ENCODE data around the gene MMP2. TPM values are rescaled to one million over a fixed set of nuclear protein-coding genes. Genes with fewer than 3 reads are reported as not detected.
A peak's percentile ranks its signal among the peaks of the same experiment; 100 is the strongest.

Gene MMP2
- total and polyA plus RNA-seq, 7 donors, result 16.0 to 60.9 (median 23.2) TPM

DNA sequence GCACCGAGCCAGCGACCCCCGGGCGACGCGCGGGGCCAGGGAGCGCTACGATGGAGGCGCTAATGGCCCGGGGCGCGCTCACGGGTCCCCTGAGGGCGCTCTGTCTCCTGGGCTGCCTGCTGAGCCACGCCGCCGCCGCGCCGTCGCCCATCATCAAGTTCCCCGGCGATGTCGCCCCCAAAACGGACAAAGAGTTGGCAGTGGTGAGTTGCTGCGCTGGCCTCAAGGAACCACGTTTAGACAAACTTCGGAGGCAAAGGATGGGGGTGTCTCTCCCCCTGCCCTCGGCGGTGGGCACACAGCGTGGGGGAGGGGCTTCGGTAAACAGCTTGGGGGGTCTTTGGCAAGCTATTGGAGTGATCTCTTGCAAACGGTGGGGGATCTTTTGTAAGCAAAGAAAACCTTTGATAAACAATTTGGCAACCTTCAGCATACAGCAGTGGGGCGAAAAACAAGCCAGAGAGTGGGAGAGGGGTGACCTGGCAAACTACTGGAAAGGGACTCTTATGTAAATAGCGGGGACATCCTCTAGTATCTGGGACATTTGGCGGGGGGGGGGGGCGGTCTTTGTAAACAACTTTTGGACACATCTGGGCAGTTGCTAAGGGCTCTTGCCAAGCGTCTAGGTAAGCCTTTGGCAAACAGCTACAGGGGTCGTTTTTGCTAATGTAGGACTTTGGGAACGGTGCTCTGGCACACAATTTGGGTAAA lies 587 bp downstream of the MMP2 start:
- intact Hi-C loops (cut with DNase I), result loop anchor here in 1 of 2 donors (5.0 kb wide), 1 partner anchor 218 kb away; no protein-coding TSS in a partner anchor
- Histone ChIP-seq H3K36me3 (ENCODE audit: insufficient read depth in 1 of 2, low read depth in 1 of 2) (no peaks in the 10 kb centered on the region), H3K9me3 (no peaks in the 10 kb centered on the region), H3K4me3 (peak overlapping the region; percentile 65), H3K4me1 (peaks cover 9% of the 10 kb centered on the region), H3K27ac (peak overlapping the region; percentile 55), H3K27me3 (ENCODE audit: insufficient read depth in 3 of 3, low read length in 2 of 3) (peaks cover 0 to 43% (median 12%) of the 10 kb centered on the region in 3 donors)
- TF ChIP-seq, protein P1, sequence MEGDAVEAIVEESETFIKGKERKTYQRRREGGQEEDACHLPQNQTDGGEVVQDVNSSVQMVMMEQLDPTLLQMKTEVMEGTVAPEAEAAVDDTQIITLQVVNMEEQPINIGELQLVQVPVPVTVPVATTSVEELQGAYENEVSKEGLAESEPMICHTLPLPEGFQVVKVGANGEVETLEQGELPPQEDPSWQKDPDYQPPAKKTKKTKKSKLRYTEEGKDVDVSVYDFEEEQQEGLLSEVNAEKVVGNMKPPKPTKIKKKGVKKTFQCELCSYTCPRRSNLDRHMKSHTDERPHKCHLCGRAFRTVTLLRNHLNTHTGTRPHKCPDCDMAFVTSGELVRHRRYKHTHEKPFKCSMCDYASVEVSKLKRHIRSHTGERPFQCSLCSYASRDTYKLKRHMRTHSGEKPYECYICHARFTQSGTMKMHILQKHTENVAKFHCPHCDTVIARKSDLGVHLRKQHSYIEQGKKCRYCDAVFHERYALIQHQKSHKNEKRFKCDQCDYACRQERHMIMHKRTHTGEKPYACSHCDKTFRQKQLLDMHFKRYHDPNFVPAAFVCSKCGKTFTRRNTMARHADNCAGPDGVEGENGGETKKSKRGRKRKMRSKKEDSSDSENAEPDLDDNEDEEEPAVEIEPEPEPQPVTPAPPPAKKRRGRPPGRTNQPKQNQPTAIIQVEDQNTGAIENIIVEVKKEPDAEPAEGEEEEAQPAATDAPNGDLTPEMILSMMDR (IDR thresholded peaks at IDR 0.05), result no peak
- 2 to 3% (median 3%) methylated on average over 30 to 41 of the region's 41 CpGs for WGBS, 3 donors
- DNase-seq (no peak), ATAC-seq (peak in 2 of 4 donors; percentile 5 to 16)

- ATAC-seq (peak; percentile 46 to 62 (median 60)), DNase-seq (peak; percentile 90 to 93)
- Histone ChIP-seq H3K27me3 (ENCODE audit: insufficient read depth in 3 of 3, low read length in 2 of 3) (peaks cover 0 to 46% (median 12%) of the 10 kb centered on the region in 3 donors), H3K4me3 (peak overlapping the region; percentile 65), H3K4me1 (peaks cover 9% of the 10 kb centered on the region), H3K9me3 (no peaks in the 10 kb centered on the region), H3K36me3 (ENCODE audit: insufficient read depth in 1 of 2, low read depth in 1 of 2) (peaks cover 0 to under 1% of the 10 kb centered on the region in 2 donors), H3K27ac (no peak overlapping the region)
- intact Hi-C loops (cut with DNase I), result no loop called here
- 5 to 14% (median 13%) methylated on average over 19 to 25 of the region's 25 CpGs for WGBS, 3 donors
- TF ChIP-seq, protein P1 (IDR thresholded peaks at IDR 0.05), result no peak
Observed at GRCh38 chr16:55480228-55480655, 1.2 kb downstream of the MMP2 start.

GRCh38 chr16:55481023-55481422 lies 2.0 kb downstream of the MMP2 start:
- no peak for ATAC-seq
- intact Hi-C loops (cut with DNase I), result no loop called here

DNA sequence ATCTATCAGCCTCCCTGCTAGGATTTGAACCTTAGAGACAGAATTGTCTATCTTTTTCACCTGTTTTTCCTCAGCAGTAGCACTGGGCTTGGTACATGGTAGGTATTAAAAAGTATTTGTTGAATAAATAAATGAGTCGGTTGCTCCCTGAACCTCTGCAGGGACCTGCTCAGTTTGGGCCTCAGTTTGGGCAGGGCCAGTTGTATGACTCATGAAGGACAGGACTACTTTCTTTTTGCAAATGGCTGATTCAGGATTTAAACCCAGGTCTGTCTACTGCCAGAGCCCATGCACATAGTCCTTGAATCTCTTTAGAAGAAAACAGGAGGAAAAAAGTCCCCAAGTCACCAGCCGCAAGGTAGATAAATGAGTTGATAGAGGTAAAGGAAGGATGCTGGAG lies 3.1 kb downstream of the MMP2 start:
- TF ChIP-seq, protein P1 (IDR thresholded peaks at IDR 0.05), result no peak
- ATAC-seq, result no peak
- Histone ChIP-seq H3K36me3 (ENCODE audit: insufficient read depth in 1 of 2, low read depth in 1 of 2) (peaks cover 0 to 4% of the 10 kb centered on the region in 2 donors), H3K9me3 (no peaks in the 10 kb centered on the region), H3K4me3 (no peak overlapping the region), H3K27me3 (ENCODE audit: insufficient read depth in 3 of 3, low read length in 2 of 3) (peaks cover 0 to 46% (median 12%) of the 10 kb centered on the region in 3 donors), H3K4me1 (peaks cover 9% of the 10 kb centered on the region), H3K27ac (no peak overlapping the region)
- WGBS, 3 donors, result 84 to 94% (median 91%) methylated on average over 2 of the region's 2 CpGs
- intact Hi-C loops (cut with DNase I), result no loop called here
- no peak for DNase-seq

More at GRCh38 chr16:55481023-55481422, 2.0 kb downstream of the MMP2 start:
- peaks cover 0 to 46% (median 12%) of the 10 kb centered on the region in 3 donors for H3K27me3 ChIP-seq (ENCODE audit: insufficient read depth in 3 of 3, low read length in 2 of 3)
- TF ChIP-seq, protein P1 (IDR thresholded peaks at IDR 0.05), result no peak
- no peak for DNase-seq
- no peak overlapping the region for H3K27ac ChIP-seq
- H3K4me3 ChIP-seq, result peak overlapping the region; percentile 65
- no peaks in the 10 kb centered on the region for H3K9me3 ChIP-seq
- H3K36me3 ChIP-seq (ENCODE audit: insufficient read depth in 1 of 2, low read depth in 1 of 2), result peaks cover 0 to 4% of the 10 kb centered on the region in 2 donors
- WGBS, 3 donors, result 62 to 78% (median 74%) methylated on average over 4 of the region's 4 CpGs
- peaks cover 9% of the 10 kb centered on the region for H3K4me1 ChIP-seq
